Vagina (tissue), 2 donors: Measurements from ENCODE around the gene ROR1.

ENCODE experiments used
- CTCF ChIP-seq, 3 experiments: fragments of 450-650 bp in 2 of 3; fragments of 200-600 bp in 1 of 3; sonication (generic) in 1 of 3; IDR thresholded peaks; one replicate each; pipeline ENCODE4 v1.5.1; 2017 to 2019; ENCODE audit warnings: antibody characterized with exemption in 3 of 3, mild to moderate bottlenecking in 2 of 3, moderate library complexity in 2 of 3
- POLR2A ChIP-seq, 2 donors: fragments of 450-650 bp; IDR thresholded peaks; one replicate each; pipeline ENCODE4 v1.6.1; 2017; ENCODE audit warnings: antibody characterized with exemption in 2 of 2, mild to moderate bottlenecking in 2 of 2, moderate library complexity in 2 of 2
- POLR2AphosphoS5 ChIP-seq, 2 donors: sonication (generic); formaldehyde crosslinking; IDR thresholded peaks; one replicate each; pipeline ENCODE4 v1.9.0; 2017; ENCODE audit warnings: antibody characterized with exemption in 2 of 2, mild to moderate bottlenecking in 2 of 2, low read depth in 1 of 2; ENCODE audit not compliant: insufficient read depth in 1 of 2

GRCh38 chr1:64139877-64140276 lies 366.1 kb downstream of the ROR1 start:
- no peak for TF ChIP-seq CTCF (IDR thresholded peaks at IDR 0.05)
- TF ChIP-seq POLR2AphosphoS5 (IDR thresholded peaks at IDR 0.05; ENCODE audit: insufficient read depth in 1 of 2, low read depth in 1 of 2): no peak
- TF ChIP-seq POLR2A (IDR thresholded peaks at IDR 0.05): no peak
